Mucosa of stomach (tissue), 1 donor: ENCODE data around the gene IQCE.

Source experiments
- H3K27me3 ChIP-seq: one replicate; pipeline ENCODE4 v1.7.0; 2013; ENCODE audit warnings: mild to moderate bottlenecking, low read length; ENCODE audit not compliant: control insufficient read depth, insufficient read depth
- H3K36me3 ChIP-seq: one replicate; pipeline ENCODE4 v1.7.0; 2013; ENCODE audit warnings: low read length; ENCODE audit not compliant: control insufficient read depth, insufficient read depth
- H3K4me1 ChIP-seq: one replicate; pipeline ENCODE4 v1.7.0; 2013; ENCODE audit warnings: mild to moderate bottlenecking, low read length; ENCODE audit not compliant: control insufficient read depth, insufficient read depth
- H3K4me3 ChIP-seq: one replicate; pipeline ENCODE4 v1.7.0; 2013; ENCODE audit warnings: low read length
- H3K9ac ChIP-seq: one replicate; pipeline ENCODE4 v1.7.0; 2013; ENCODE audit warnings: mild to moderate bottlenecking, low read length, moderate library complexity
- H3K9me3 ChIP-seq: one replicate; pipeline ENCODE4 v1.7.0; 2013; ENCODE audit warnings: mild to moderate bottlenecking, low read length, moderate library complexity; ENCODE audit not compliant: control insufficient read depth
- donor health status: Pancreatic carcinoma.

Gene IQCE

GRCh38 chr7:2663121-2663886, 104.5 kb downstream of the IQCE start:
- Histone ChIP-seq H3K36me3 (no peaks in the 10 kb centered on the region), H3K9ac (no peak overlapping the region), H3K9me3 (no peaks in the 10 kb centered on the region), H3K27me3 (peaks cover 16% of the 10 kb centered on the region), H3K4me3 (no peak overlapping the region), H3K4me1 (no peaks in the 10 kb centered on the region)

- H3K36me3 ChIP-seq: no peaks in the 10 kb centered on the region
Measured at GRCh38 chr7:2663960-2664359, 105.2 kb downstream of the IQCE start.

More at GRCh38 chr7:2663960-2664359, 105.2 kb downstream of the IQCE start:
- no peaks in the 10 kb centered on the region for H3K9me3 ChIP-seq
- peaks cover 17% of the 10 kb centered on the region for H3K27me3 ChIP-seq
- H3K4me1 ChIP-seq: no peaks in the 10 kb centered on the region
- H3K9ac ChIP-seq: no peak overlapping the region
- no peak overlapping the region for H3K4me3 ChIP-seq
